A673 (cell line): ENCODE measurements around the gene AFAP1.

ENCODE experiments used
- EZH2 ChIP-seq: fragments of 200-600 bp; sonication (generic); IDR thresholded peaks from 2 replicates; pipeline ENCODE4 v1.6.1; 2017; ENCODE audit warnings: borderline replicate concordance, low read depth, mild to moderate bottlenecking, mixed read lengths, antibody characterized with exemption, low read length; ENCODE audit not compliant: poor library complexity, severe bottlenecking
- TF ChIP-seq, protein P1 (sequence below): fragments of 300-800, 200-600 bp; sonication (generic); conservative IDR thresholded peaks from 2 replicates; pipeline ENCODE4 v1.5.1; 2017; ENCODE audit warnings: low read depth, mild to moderate bottlenecking, antibody characterized with exemption, low read length, moderate library complexity, mixed read lengths

DNA sequence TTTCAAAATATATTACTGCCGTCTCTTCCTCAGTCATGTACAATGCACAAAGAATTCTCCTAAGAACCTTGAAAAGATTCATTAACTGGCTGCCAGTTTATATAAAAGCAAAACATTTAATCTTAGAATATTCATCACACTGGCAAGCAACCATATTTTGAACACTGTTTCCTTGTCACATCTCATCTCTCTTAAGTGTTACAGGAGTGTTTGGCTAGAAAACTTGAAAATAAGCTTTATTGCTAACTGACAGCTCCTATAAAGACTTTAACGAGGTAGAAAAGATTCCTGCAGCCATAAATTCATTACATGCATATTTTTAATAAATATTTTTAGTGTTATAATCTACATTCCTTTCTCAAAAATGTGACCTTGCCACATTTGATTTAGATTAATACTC is 149.6 kb downstream of the AFAP1 start:
- TF ChIP-seq, protein P1, sequence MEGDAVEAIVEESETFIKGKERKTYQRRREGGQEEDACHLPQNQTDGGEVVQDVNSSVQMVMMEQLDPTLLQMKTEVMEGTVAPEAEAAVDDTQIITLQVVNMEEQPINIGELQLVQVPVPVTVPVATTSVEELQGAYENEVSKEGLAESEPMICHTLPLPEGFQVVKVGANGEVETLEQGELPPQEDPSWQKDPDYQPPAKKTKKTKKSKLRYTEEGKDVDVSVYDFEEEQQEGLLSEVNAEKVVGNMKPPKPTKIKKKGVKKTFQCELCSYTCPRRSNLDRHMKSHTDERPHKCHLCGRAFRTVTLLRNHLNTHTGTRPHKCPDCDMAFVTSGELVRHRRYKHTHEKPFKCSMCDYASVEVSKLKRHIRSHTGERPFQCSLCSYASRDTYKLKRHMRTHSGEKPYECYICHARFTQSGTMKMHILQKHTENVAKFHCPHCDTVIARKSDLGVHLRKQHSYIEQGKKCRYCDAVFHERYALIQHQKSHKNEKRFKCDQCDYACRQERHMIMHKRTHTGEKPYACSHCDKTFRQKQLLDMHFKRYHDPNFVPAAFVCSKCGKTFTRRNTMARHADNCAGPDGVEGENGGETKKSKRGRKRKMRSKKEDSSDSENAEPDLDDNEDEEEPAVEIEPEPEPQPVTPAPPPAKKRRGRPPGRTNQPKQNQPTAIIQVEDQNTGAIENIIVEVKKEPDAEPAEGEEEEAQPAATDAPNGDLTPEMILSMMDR, result no peak
- no peak for TF ChIP-seq EZH2
